ENCODE results near the gene ABCA7. TPM values are rescaled to one million over a fixed set of nuclear protein-coding genes. Genes with fewer than 3 reads are reported as not detected.
"Not testable (repeated sequence)": the region's sequence is repeated elsewhere in the genome, so short reads cannot be mapped to it uniquely, and the experiment has no call there.

ABCA7 gene
- total RNA-seq, 4 donors from 2014 or later, result 12.6 to 24.4 (median 18.7) TPM

GRCh38 chr19:1113030-1113985 lies 73.4 kb downstream of the ABCA7 start:
- TF ChIP-seq POLR2A (IDR thresholded peaks at IDR 0.05) (peak in 1 of 4 donors; percentile 11), CTCF (IDR thresholded peaks at IDR 0.05) (peak; percentile 83 to 92 (median 87))
- DNase-seq, result peak; percentile 69
- intact Hi-C loops (cut with DNase I), result loop anchor here (5.0 to 10.0 kb wide), 2 partner anchors 51 to 79 kb away; no protein-coding TSS in a partner anchor
- H3K9me3 ChIP-seq, result no peaks in the 10 kb centered on the region
- H3K36me3 ChIP-seq, result peaks cover 66 to 99% (median 84%) of the 10 kb centered on the region in 3 donors
- peak overlapping the region; percentile 73 to 91 (median 84) for H3K27ac ChIP-seq
- peaks cover 30 to 71% (median 32%) of the 10 kb centered on the region in 3 donors for H3K4me1 ChIP-seq
- H3K27me3 ChIP-seq, result no peaks in the 10 kb centered on the region
- H3K4me3 ChIP-seq, result peak overlapping the region in 1 of 4 donors; percentile 22
- 73% methylated on average over 6 of the region's 44 CpGs; no CpG with 5 or more reads in 1 of the 2 donors for WGBS, 2 donors

- Histone ChIP-seq H3K4me3 (no peak overlapping the region), H3K27me3 (no peaks in the 10 kb centered on the region), H3K4me1 (peaks cover 30 to 66% (median 32%) of the 10 kb centered on the region in 3 donors), H3K27ac (peak overlapping the region; percentile 73 to 91 (median 84)), H3K9me3 (no peaks in the 10 kb centered on the region), H3K36me3 (peaks cover 67 to 99% (median 83%) of the 10 kb centered on the region in 3 donors)
- TF ChIP-seq POLR2A (IDR thresholded peaks at IDR 0.05) (no peak), CTCF (IDR thresholded peaks at IDR 0.05) (no peak)
- DNase-seq, result no peak
- intact Hi-C loops (cut with DNase I), result loop anchor here (5.0 to 10.0 kb wide), 2 partner anchors 51 to 78 kb away; no protein-coding TSS in a partner anchor
- 82% methylated on average over 23 of the region's 25 CpGs; no CpG with 5 or more reads in 1 of the 2 donors for whole genome bisulfite sequencing, 2 donors
Measured at GRCh38 chr19:1113986-1114483, 74.1 kb downstream of the ABCA7 start.

GRCh38 chr19:1114728-1115127 lies 74.8 kb downstream of the ABCA7 start:
- H3K27ac ChIP-seq, result peak overlapping the region in 1 of 4 donors; percentile 88
- 83 to 89% methylated on average over 8 to 9 of the region's 9 CpGs for WGBS, 2 donors

More at GRCh38 chr19:1114728-1115127, 74.8 kb downstream of the ABCA7 start:
- intact Hi-C loops (cut with DNase I), result loop anchor here (5.0 to 10.0 kb wide), 2 partner anchors 50 to 78 kb away; no protein-coding TSS in a partner anchor
- not testable (repeated sequence) for H3K9me3 ChIP-seq, H3K27me3 ChIP-seq, H3K4me3 ChIP-seq, DNase-seq
- Histone ChIP-seq H3K4me1 (peaks cover 30 to 59% (median 32%) of the 10 kb centered on the region in 3 donors), H3K36me3 (peaks cover 68 to 99% (median 85%) of the 10 kb centered on the region in 3 donors)

Small RNA genes within 50 kb of the gene (small RNA-seq; reads per million reads assigned to genes)
- gene RNU6-2, result 0 to 0.30 (median 0.23) reads per million in 4 donors

Other genes with a start within 250 kb of the ABCA7 start
- 100 to 1,000 TPM; 139 to 167 (median 156) TPM for gene PTBP1, start 242.7 kb upstream of the ABCA7 start, total RNA-seq
- gene PLPPR3, start 218.2 kb upstream of the ABCA7 start, total RNA-seq, result not detected
- gene AZU1, start 212.3 kb upstream of the ABCA7 start, total RNA-seq, result not detected
- gene PRTN3, start 199.1 kb upstream of the ABCA7 start, total RNA-seq, result not detected
- under 1 TPM in 1 of 4 donors, not detected in 3; 0.95 TPM for gene ELANE, start 187.8 kb upstream of the ABCA7 start, total RNA-seq
- gene CFD, start 180.4 kb upstream of the ABCA7 start, total RNA-seq, result 100 to 1,000 TPM in 2 of 4 donors, 10 to 100 TPM in 2; 52.2 to 883 (median 129) TPM
- 10 to 100 TPM; 23.7 to 64.9 (median 32.5) TPM for gene MED16, start 146.9 kb upstream of the ABCA7 start, total RNA-seq
- not detected for gene RNU6-9, start 146.6 kb upstream of the ABCA7 start, total RNA-seq
- 10 to 100 TPM; 42.9 to 83.7 (median 62.4) TPM for gene R3HDM4, start 126.9 kb upstream of the ABCA7 start, total RNA-seq
- under 1 TPM in 1 of 4 donors, not detected in 3; 0.45 TPM for gene KISS1R, start 122.8 kb upstream of the ABCA7 start, total RNA-seq
- 1 to 10 TPM; 3.0 to 6.6 (median 4.7) TPM for gene ARID3A, start 114.1 kb upstream of the ABCA7 start, total RNA-seq
- gene WDR18, start 55.8 kb upstream of the ABCA7 start, total RNA-seq, result 10 to 100 TPM; 28.2 to 70.1 (median 53.0) TPM
- gene GRIN3B, start 39.7 kb upstream of the ABCA7 start, total RNA-seq, result not detected
- gene TMEM259, start 19.0 kb upstream of the ABCA7 start, total RNA-seq, result 100 to 1,000 TPM; 101 to 182 (median 146) TPM
- gene RNU6-2, start 18.6 kb upstream of the ABCA7 start, total RNA-seq, result not detected
- 100 to 1,000 TPM in 2 of 4 donors, 10 to 100 TPM in 2; 79.0 to 125 (median 105) TPM for gene CNN2, start 13.5 kb upstream of the ABCA7 start, total RNA-seq
- 10 to 100 TPM in 3 of 4 donors, 1 to 10 TPM in 1; 8.2 to 39.3 (median 12.5) TPM for gene ARHGAP45, start 27.1 kb downstream of the ABCA7 start, total RNA-seq
- 100 to 1,000 TPM; 113 to 198 (median 166) TPM for gene POLR2E, start 55.3 kb downstream of the ABCA7 start, total RNA-seq
- 100 to 1,000 TPM; 108 to 405 (median 244) TPM for gene GPX4, start 63.9 kb downstream of the ABCA7 start, total RNA-seq
- gene SBNO2, start 134.2 kb downstream of the ABCA7 start, total RNA-seq, result 10 to 100 TPM; 31.3 to 84.3 (median 68.3) TPM
- 10 to 100 TPM; 59.3 to 68.5 (median 61.6) TPM for gene STK11, start 165.7 kb downstream of the ABCA7 start, total RNA-seq
- 1 to 10 TPM in 3 of 4 donors, under 1 TPM in 1; 0.38 to 1.6 (median 1.2) TPM for gene CBARP, start 197.9 kb downstream of the ABCA7 start, total RNA-seq
- 100 to 1,000 TPM in 3 of 4 donors, 10 to 100 TPM in 1; 83.4 to 171 (median 132) TPM for gene ATP5F1D, start 201.6 kb downstream of the ABCA7 start, total RNA-seq
- 10 to 100 TPM; 12.4 to 65.0 (median 40.4) TPM for gene MIDN, start 208.5 kb downstream of the ABCA7 start, total RNA-seq
- gene CIRBP, start 229.2 kb downstream of the ABCA7 start, total RNA-seq, result 100 to 1,000 TPM; 116 to 415 (median 238) TPM
- 10 to 100 TPM; 31.5 to 69.8 (median 50.5) TPM for gene FAM174C, start 235.4 kb downstream of the ABCA7 start, total RNA-seq
- not detected for gene EFNA2, start 245.8 kb downstream of the ABCA7 start, total RNA-seq